Measurements from ENCODE around the gene RAB3D. TPM values are rescaled to one million over a fixed set of nuclear protein-coding genes. Genes with fewer than 3 reads are reported as not detected.
"Not testable (repeated sequence)": the region's sequence is repeated elsewhere in the genome, so short reads cannot be mapped to it uniquely, and the experiment has no call there.

Gene RAB3D
- total RNA-seq, 1 experiment from 2014 or later, result 11.2 TPM

- DNase-seq, result no peak
- H3K36me3 ChIP-seq (replicated peaks; ENCODE audit: control insufficient read depth, insufficient read depth, low read length), result no peaks in the 10 kb centered on the region
- no peak overlapping the region for H3K4me3 ChIP-seq (ENCODE audit: insufficient read depth, low read depth, low read length)
- H3K27me3 ChIP-seq (ENCODE audit: control insufficient read depth, insufficient read depth, low read length), result peaks cover 18% of the 10 kb centered on the region
These were observed 20.0 kb upstream of the RAB3D start for GRCh38 chr19:11359421-11359820.

GRCh38 chr19:11356676-11357550 is 17.5 kb upstream of the RAB3D start:
- Histone ChIP-seq H3K36me3 (replicated peaks; ENCODE audit: control insufficient read depth, insufficient read depth, low read length) (no peaks in the 10 kb centered on the region), H3K4me3 (ENCODE audit: insufficient read depth, low read depth, low read length) (no peak overlapping the region), H3K27me3 (ENCODE audit: control insufficient read depth, insufficient read depth, low read length) (peaks cover 16% of the 10 kb centered on the region)
- DNase-seq, result peak; percentile 61

- no peaks in the 10 kb centered on the region for H3K36me3 ChIP-seq (replicated peaks; ENCODE audit: control insufficient read depth, insufficient read depth, low read length)
- DNase-seq, result no peak
- H3K27me3 ChIP-seq (ENCODE audit: control insufficient read depth, insufficient read depth, low read length), result peaks cover 12% of the 10 kb centered on the region
- no peak overlapping the region for H3K4me3 ChIP-seq (ENCODE audit: insufficient read depth, low read depth, low read length)
These were observed 16.6 kb upstream of the RAB3D start for GRCh38 chr19:11356074-11356397.

GRCh38 chr19:11355160-11356073 is 16.0 kb upstream of the RAB3D start, which contains the start of gene PLPPR2:
Gene PLPPR2 (plus strand): TSS chr19:11355432. CDS start chr19:11357674, 2,242 bp downstream.
- H3K36me3 ChIP-seq (replicated peaks; ENCODE audit: control insufficient read depth, insufficient read depth, low read length), result no peaks in the 10 kb centered on the region
- H3K4me3 ChIP-seq (ENCODE audit: insufficient read depth, low read depth, low read length), result peak within 1 kb of the TSS; percentile 46
- DNase-seq, result peak; percentile 99
- H3K27me3 ChIP-seq (ENCODE audit: control insufficient read depth, insufficient read depth, low read length), result peaks cover 7% of the 10 kb centered on the region

GRCh38 chr19:11354102-11354501 is 14.6 kb upstream of the RAB3D start:
- DNase-seq; H3K36me3 ChIP-seq (replicated peaks; ENCODE audit: control insufficient read depth, insufficient read depth, low read length); H3K4me3 ChIP-seq (ENCODE audit: insufficient read depth, low read depth, low read length); H3K27me3 ChIP-seq (ENCODE audit: control insufficient read depth, insufficient read depth, low read length): not testable (repeated sequence)

- DNase-seq, result no peak
- Histone ChIP-seq H3K36me3 (replicated peaks; ENCODE audit: control insufficient read depth, insufficient read depth, low read length) (no peaks in the 10 kb centered on the region), H3K27me3 (ENCODE audit: control insufficient read depth, insufficient read depth, low read length) (no peaks in the 10 kb centered on the region; the same call in 1 of the 2 replicates), H3K4me3 (ENCODE audit: insufficient read depth, low read depth, low read length) (no peak overlapping the region)
These were observed 9.7 kb upstream of the RAB3D start for GRCh38 chr19:11349171-11349570.

GRCh38 chr19:11347546-11348039 is 8.1 kb upstream of the RAB3D start:
- H3K27me3 ChIP-seq (ENCODE audit: control insufficient read depth, insufficient read depth, low read length), result no peaks in the 10 kb centered on the region; the same call in 1 of the 2 replicates
- DNase-seq, result no peak
- H3K4me3 ChIP-seq (ENCODE audit: insufficient read depth, low read depth, low read length), result no peak overlapping the region
- H3K36me3 ChIP-seq (replicated peaks; ENCODE audit: control insufficient read depth, insufficient read depth, low read length), result no peaks in the 10 kb centered on the region; the same call in 1 of the 2 replicates

GRCh38 chr19:11346104-11346940 is 6.9 kb upstream of the RAB3D start, which contains the start of the genes CCDC159 and TMEM205:
Gene CCDC159 (plus strand): TSS chr19:11346519. CDS start chr19:11346607, 88 bp downstream.
Gene TMEM205 (minus strand): TSS chr19:11346268. CDS start chr19:11345619, 649 bp downstream.
- Histone ChIP-seq H3K27me3 (ENCODE audit: control insufficient read depth, insufficient read depth, low read length) (no peaks in the 10 kb centered on the region), H3K36me3 (replicated peaks; ENCODE audit: control insufficient read depth, insufficient read depth, low read length) (peaks cover 2% of the 10 kb centered on the region), H3K4me3 (ENCODE audit: insufficient read depth, low read depth, low read length) (peak within 1 kb of the TSS; percentile 86)
- peak; percentile 97 for DNase-seq

GRCh38 chr19:11345122-11345803 is 5.8 kb upstream of the RAB3D start:
- Histone ChIP-seq H3K36me3 (replicated peaks; ENCODE audit: control insufficient read depth, insufficient read depth, low read length) (peaks cover 3% of the 10 kb centered on the region), H3K4me3 (ENCODE audit: insufficient read depth, low read depth, low read length) (peak overlapping the region; percentile 86)
- DNase-seq, result peak; percentile 31

GRCh38 chr19:11342429-11342828 is 3.0 kb upstream of the RAB3D start:
- Histone ChIP-seq H3K27me3 (ENCODE audit: control insufficient read depth, insufficient read depth, low read length) (no peaks in the 10 kb centered on the region), H3K4me3 (ENCODE audit: insufficient read depth, low read depth, low read length) (no peak overlapping the region), H3K36me3 (replicated peaks; ENCODE audit: control insufficient read depth, insufficient read depth, low read length) (peaks cover 3% of the 10 kb centered on the region)
- DNase-seq, result no peak

More at GRCh38 chr19:11345122-11345803, 5.8 kb upstream of the RAB3D start:
- H3K27me3 ChIP-seq (ENCODE audit: control insufficient read depth, insufficient read depth, low read length), result no peaks in the 10 kb centered on the region

GRCh38 chr19:11340099-11340467 is 626 bp upstream of the RAB3D start:
- H3K36me3 ChIP-seq (replicated peaks; ENCODE audit: control insufficient read depth, insufficient read depth, low read length); H3K4me3 ChIP-seq (ENCODE audit: insufficient read depth, low read depth, low read length); H3K27me3 ChIP-seq (ENCODE audit: control insufficient read depth, insufficient read depth, low read length); DNase-seq: not testable (repeated sequence)

- peak; percentile 22 for DNase-seq
- H3K36me3 ChIP-seq (replicated peaks; ENCODE audit: control insufficient read depth, insufficient read depth, low read length), result peaks cover 6% of the 10 kb centered on the region
- H3K27me3 ChIP-seq (ENCODE audit: control insufficient read depth, insufficient read depth, low read length), result no peaks in the 10 kb centered on the region
These were observed 746 bp downstream of the RAB3D start for GRCh38 chr19:11338569-11339253.

GRCh38 chr19:11338121-11338520 is 1.3 kb downstream of the RAB3D start:
- Histone ChIP-seq H3K4me3 (ENCODE audit: insufficient read depth, low read depth, low read length) (no peak overlapping the region), H3K36me3 (replicated peaks; ENCODE audit: control insufficient read depth, insufficient read depth, low read length) (peaks cover 6% of the 10 kb centered on the region), H3K27me3 (ENCODE audit: control insufficient read depth, insufficient read depth, low read length) (no peaks in the 10 kb centered on the region)
- DNase-seq, result peak; percentile 34

More at GRCh38 chr19:11338569-11339253, 746 bp downstream of the RAB3D start:
- peak overlapping the region; percentile 69 for H3K4me3 ChIP-seq (ENCODE audit: insufficient read depth, low read depth, low read length)

All from H7 (cell line).